Tracheal epithelial cell (primary cell): ENCODE measurements around the gene COQ5. TPM values are rescaled to one million over a fixed set of nuclear protein-coding genes. Genes with fewer than 3 reads are reported as not detected.

Experiments used
- total RNA-seq: library from RNA; depleted of rRNA; stranded (reverse); fragments of >200 nt; gene quantifications from 2 replicates; pipeline ENCODE4 v1.2.1, GENCODE V29; 2014

Gene COQ5
- 24.3 and 28.6 TPM in 2 replicates for total RNA-seq

GRCh38 chr12:120528861-120529525 is at the start of gene COQ5:
Gene COQ5 (minus strand): TSS chr12:120529158. CDS start chr12:120529141, 17 bp downstream.

DNA sequence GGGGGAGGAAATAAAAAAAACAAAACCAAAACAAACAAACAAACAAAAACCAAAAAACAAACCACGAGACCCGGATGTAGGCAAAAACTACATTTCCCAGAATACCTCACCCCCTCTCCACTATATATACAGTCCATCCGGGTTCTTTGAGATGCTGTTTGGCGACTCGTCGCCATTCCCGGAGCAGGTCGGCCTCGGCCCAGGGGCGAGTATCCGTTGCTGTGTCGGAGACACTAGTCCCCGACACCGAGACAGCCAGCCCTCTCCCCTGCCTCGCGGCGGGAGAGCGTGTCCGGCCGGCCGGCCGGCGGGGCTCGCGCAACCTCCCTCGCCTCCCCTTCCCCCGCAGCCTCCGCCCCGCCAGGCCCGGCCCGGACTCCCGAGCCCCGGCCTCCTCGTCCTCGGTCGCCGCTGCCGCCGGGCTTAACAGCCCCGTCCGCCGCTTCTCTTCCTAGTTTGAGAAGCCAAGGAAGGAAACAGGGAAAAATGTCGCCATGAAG is 5.3 kb upstream of the COQ5 start, which contains the start of gene RNF10:
TSS of gene RNF10 (plus strand) at position 154 of the 500 bp plus-strand sequence. CDS start 456 bp downstream, outside the sequence.

DNA sequence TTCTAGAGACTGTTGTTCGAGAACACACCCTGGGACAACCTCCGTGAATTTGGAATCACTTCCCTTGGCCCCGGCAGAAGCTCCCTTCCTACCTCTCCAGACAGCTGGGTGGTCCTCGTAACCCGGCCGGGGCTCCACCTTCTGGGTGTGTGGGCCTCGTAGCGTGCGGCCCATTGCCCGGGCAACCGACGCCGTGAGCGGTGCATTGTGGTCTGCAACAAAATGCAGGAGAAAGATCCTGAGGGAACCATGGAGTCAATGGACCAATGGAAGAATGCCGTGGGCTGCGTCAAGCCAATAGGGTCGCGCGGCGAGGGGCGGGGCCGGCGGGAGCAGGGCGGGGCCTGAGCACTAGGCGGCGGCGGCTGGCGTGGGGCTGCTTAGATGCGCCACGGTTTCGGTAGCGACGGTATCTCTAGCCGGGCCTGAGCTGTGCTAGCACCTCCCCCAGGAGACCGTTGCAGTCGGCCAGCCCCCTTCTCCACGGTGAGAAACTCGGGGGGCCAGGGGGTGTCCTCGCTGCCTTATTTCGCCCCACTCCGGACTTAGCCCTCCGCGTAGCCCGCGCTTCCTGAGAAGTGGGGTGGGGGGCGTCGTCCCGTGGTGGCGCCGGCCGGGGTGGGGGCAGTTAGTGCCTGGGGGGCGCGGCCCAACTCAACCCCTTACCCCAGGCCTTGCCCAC is 33.1 kb downstream of the COQ5 start, which contains the start of gene DYNLL1:
TSS of gene DYNLL1 (plus strand) at position 383 of the 682 bp plus-strand sequence. CDS start 309 bp downstream, outside the sequence.

DNA sequence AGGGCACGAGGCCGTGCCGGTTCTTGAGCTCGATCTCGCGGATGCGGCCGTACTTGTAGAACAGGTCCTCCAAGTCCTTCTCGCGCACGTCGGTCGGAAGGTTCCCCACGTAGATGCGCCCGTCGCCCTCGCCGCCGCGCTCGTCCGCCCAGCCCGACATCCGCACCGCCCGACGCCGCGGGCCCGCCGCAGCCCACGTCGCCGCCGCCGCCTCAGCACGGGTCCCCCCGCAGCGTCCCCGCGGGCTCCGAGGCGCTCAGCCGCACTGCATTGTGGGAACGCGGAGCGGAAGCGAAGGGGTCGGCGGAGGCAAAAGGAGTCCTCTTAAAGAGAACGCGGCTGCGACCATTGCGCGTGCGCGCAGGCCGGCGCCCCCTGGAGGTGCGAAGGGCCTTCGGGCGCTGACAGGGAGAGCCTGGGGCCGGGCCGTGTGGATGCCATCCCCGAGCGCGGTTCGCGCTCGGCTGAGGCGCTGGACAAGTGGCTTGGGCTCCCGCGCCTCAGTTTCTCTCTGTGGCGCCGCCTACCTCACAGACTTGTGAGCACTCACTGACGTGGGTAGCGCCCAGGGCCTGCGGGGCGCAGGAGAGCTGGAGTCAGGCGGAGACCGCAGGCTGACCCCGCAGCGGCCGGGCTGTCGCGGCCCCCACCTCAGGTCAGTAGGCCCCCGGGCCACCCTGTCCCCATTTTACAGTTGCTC is 59.4 kb downstream of the COQ5 start, which contains the start of gene SRSF9:
TSS of gene SRSF9 (minus strand) at position 299 of the 700 bp plus-strand sequence. CDS start at position 160, 139 bp downstream.

Other genes with a start within 250 kb of the COQ5 start
- gene RNU4-2, start 237.3 kb downstream of the COQ5 start, total RNA-seq = under 0.01 TPM in 1 of 2 replicates, not detected in the other
- gene RNU4-1, start 235.9 kb downstream of the COQ5 start, total RNA-seq = under 0.01 TPM in 2 replicates
- 0.96 and 3.2 TPM in 2 replicates for gene SIRT4, start 226.8 kb downstream of the COQ5 start, total RNA-seq
- not detected in 2 replicates for gene PLA2G1B, start 201.4 kb downstream of the COQ5 start, total RNA-seq
- not detected in 2 replicates for gene MSI1, start 160.0 kb downstream of the COQ5 start, total RNA-seq
- 807 and 1,167 TPM in 2 replicates for gene COX6A1, start 91.0 kb downstream of the COQ5 start, total RNA-seq
- 18.8 and 36.0 TPM in 2 replicates for gene TRIAP1, start 82.8 kb downstream of the COQ5 start, total RNA-seq
- 19.8 and 32.2 TPM in 2 replicates for gene GATC, start 82.7 kb downstream of the COQ5 start, total RNA-seq
- gene SRSF9, start 59.4 kb downstream of the COQ5 start, total RNA-seq = 163 and 276 TPM in 2 replicates
- gene DYNLL1, start 33.0 kb downstream of the COQ5 start, total RNA-seq = 118 and 186 TPM in 2 replicates
- 101 and 161 TPM in 2 replicates for gene RNF10, start 5.2 kb upstream of the COQ5 start, total RNA-seq
- 38.2 and 44.8 TPM in 2 replicates for gene POP5, start 52.2 kb upstream of the COQ5 start, total RNA-seq
- gene CABP1, start 111.5 kb upstream of the COQ5 start, total RNA-seq = not detected in 2 replicates
- 51.6 and 76.6 TPM in 2 replicates for gene MLEC, start 158.0 kb upstream of the COQ5 start, total RNA-seq
- 12.0 and 18.8 TPM in 2 replicates for gene UNC119B, start 181.3 kb upstream of the COQ5 start, total RNA-seq
- gene ACADS, start 196.7 kb upstream of the COQ5 start, total RNA-seq = 13.4 and 15.2 TPM in 2 replicates